K562 (cell line): ENCODE data around the gene NLK. TPM values are rescaled to one million over a fixed set of nuclear protein-coding genes. Genes with fewer than 3 reads are reported as not detected.

ENCODE experiments used
- ARID3A ChIP-seq: IDR thresholded peaks from 2 replicates; pipeline ENCODE4 v1.6.1; 2012; ENCODE audit warnings: low read depth, low read length, improper control_type of control experiment, borderline replicate concordance
- ATF4 ChIP-seq: fragments of 450-650 bp; formaldehyde crosslinking; IDR thresholded peaks from 2 replicates; pipeline ENCODE4 v1.4.0; 2022; ENCODE audit warnings: mild to moderate bottlenecking, moderate library complexity
- CCAR2 ChIP-seq: fragments of 200-400 bp; formaldehyde crosslinking; IDR thresholded peaks from 2 replicates; pipeline ENCODE4 v1.6.1; 2017; ENCODE audit warnings: mild to moderate bottlenecking, low read depth, low read length
- FOXO4 ChIP-seq: fragments of 450-650 bp; formaldehyde crosslinking; IDR thresholded peaks from 2 replicates; pipeline ENCODE4 v1.4.0; 2020; ENCODE audit warnings: mild to moderate bottlenecking, moderate library complexity
- GTF3C2 ChIP-seq: IDR thresholded peaks from 3 replicates; pipeline ENCODE4 v1.6.1; 2011; ENCODE audit warnings: borderline replicate concordance, mild to moderate bottlenecking, moderate library complexity; ENCODE audit not compliant: insufficient read length; ENCODE audit errors: extremely low read depth
- PHTF2 ChIP-seq: fragments of 250-450 bp; sonication (Bioruptor Pico); IDR thresholded peaks from 2 replicates; pipeline ENCODE4 v1.5.0; 2021; ENCODE audit warnings: mild to moderate bottlenecking
- PRMT5 ChIP-seq: sonication (generic); formaldehyde crosslinking; IDR thresholded peaks from 2 replicates; pipeline ENCODE4 v1.5.0; 2020; ENCODE audit warnings: missing genetic modification reagents
- PTBP1 ChIP-seq: fragments of 200-400 bp; formaldehyde crosslinking; IDR thresholded peaks from 2 replicates; pipeline ENCODE4 v1.6.1; 2017; ENCODE audit warnings: low read depth, low read length
- RBFOX2 ChIP-seq: fragments of 200-400 bp; formaldehyde crosslinking; IDR thresholded peaks from 2 replicates; pipeline ENCODE4 v1.6.1; 2017; ENCODE audit warnings: low read depth, mild to moderate bottlenecking, low read length, moderate library complexity
- polyA plus RNA-seq, 8 experiments: library from polyadenylated mRNA; depleted of rRNA in 4 of 8; stranded (reverse) in 5 of 8; unstranded in 3 of 8; fragments of >200 nt; fragmentation: Nextera tagmentation in 2 of 8; fragmentation: Illumina TruSeq in 1 of 8; extraction: Ambion mirVana in 2 of 8; extraction: Trizol in 1 of 8; gene quantifications; 2 replicates each; pipeline versions ENCODE4 v1.2.1 to v1.2.3, GENCODE V29; 2011 to 2014; ENCODE audit warnings: inconsistent platforms in 1 of 8, missing spikeins in 1 of 8
- total RNA-seq, 7 experiments: library from RNA; depleted of rRNA in 6 of 7; stranded (reverse); fragments of >200 nt in 6 of 7; fragmentation: Illumina TruSeq in 2 of 7; extraction: Trizol in 2 of 7; gene quantifications; 2 replicates each; pipeline versions ENCODE4 v1.2.1 to v1.2.3, GENCODE V29; 2011 to 2021; ENCODE audit warnings: low replicate concordance in 1 of 7
- TF ChIP-seq, protein P1 (sequence below): fragments of 250-450 bp; sonication (Bioruptor Pico); IDR thresholded peaks from 2 replicates; pipeline ENCODE4 v1.4.0; 2020
- TF ChIP-seq, protein P2 (sequence below): IDR thresholded peaks from 2 replicates; pipeline ENCODE4 v1.6.1; 2014; ENCODE audit warnings: antibody characterized with exemption

Gene NLK
- total and polyA plus RNA-seq, 9 of the 15 experiments (the other 6 are each of a cell fraction or from before 2014, with no cell fraction given) = 10.9 to 59.6 (median 26.7) TPM

DNA sequence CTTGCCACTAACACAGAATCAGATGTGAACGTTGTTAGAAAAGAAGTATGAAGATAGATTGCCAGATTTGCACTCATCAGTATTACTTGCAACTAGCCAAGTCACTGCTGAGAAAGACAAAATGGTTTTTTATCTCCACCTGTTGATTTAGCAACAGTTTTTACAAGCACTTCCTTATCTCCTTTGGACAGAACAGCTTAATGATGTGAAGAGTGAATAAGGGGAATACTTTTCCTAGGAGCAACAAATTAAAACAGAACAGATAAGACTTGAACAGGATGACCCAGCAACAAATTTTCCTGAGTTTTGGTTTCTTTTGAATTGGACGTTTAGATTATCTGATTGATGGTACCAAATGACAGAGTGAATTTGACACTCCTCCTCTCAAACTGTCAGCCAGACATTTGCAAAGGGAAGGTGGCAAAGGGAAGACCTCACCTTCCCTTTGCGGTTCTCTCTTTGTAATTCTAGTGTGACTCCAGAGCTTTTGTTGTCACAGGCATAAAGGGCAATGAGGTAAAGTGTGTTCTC lies 130.6 kb downstream of the NLK start (continued):
- TF ChIP-seq, protein P1, sequence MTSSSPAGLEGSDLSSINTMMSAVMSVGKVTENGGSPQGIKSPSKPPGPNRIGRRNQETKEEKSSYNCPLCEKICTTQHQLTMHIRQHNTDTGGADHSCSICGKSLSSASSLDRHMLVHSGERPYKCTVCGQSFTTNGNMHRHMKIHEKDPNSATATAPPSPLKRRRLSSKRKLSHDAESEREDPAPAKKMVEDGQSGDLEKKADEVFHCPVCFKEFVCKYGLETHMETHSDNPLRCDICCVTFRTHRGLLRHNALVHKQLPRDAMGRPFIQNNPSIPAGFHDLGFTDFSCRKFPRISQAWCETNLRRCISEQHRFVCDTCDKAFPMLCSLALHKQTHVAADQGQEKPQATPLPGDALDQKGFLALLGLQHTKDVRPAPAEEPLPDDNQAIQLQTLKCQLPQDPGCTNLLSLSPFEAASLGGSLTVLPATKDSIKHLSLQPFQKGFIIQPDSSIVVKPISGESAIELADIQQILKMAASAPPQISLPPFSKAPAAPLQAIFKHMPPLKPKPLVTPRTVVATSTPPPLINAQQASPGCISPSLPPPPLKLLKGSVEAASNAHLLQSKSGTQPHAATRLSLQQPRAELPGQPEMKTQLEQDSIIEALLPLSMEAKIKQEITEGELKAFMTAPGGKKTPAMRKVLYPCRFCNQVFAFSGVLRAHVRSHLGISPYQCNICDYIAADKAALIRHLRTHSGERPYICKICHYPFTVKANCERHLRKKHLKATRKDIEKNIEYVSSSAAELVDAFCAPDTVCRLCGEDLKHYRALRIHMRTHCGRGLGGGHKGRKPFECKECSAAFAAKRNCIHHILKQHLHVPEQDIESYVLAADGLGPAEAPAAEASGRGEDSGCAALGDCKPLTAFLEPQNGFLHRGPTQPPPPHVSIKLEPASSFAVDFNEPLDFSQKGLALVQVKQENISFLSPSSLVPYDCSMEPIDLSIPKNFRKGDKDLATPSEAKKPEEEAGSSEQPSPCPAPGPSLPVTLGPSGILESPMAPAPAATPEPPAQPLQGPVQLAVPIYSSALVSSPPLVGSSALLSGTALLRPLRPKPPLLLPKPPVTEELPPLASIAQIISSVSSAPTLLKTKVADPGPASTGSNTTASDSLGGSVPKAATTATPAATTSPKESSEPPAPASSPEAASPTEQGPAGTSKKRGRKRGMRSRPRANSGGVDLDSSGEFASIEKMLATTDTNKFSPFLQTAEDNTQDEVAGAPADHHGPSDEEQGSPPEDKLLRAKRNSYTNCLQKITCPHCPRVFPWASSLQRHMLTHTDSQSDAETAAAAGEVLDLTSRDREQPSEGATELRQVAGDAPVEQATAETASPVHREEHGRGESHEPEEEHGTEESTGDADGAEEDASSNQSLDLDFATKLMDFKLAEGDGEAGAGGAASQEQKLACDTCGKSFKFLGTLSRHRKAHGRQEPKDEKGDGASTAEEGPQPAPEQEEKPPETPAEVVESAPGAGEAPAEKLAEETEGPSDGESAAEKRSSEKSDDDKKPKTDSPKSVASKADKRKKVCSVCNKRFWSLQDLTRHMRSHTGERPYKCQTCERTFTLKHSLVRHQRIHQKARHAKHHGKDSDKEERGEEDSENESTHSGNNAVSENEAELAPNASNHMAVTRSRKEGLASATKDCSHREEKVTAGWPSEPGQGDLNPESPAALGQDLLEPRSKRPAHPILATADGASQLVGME (CRISPR knock-in tag) = no peak
- TF ChIP-seq FOXO4 (CRISPR knock-in tag) = no peak
- TF ChIP-seq PTBP1 = no peak
- TF ChIP-seq PRMT5 (CRISPR knock-in tag) = no peak
- TF ChIP-seq, protein P2, sequence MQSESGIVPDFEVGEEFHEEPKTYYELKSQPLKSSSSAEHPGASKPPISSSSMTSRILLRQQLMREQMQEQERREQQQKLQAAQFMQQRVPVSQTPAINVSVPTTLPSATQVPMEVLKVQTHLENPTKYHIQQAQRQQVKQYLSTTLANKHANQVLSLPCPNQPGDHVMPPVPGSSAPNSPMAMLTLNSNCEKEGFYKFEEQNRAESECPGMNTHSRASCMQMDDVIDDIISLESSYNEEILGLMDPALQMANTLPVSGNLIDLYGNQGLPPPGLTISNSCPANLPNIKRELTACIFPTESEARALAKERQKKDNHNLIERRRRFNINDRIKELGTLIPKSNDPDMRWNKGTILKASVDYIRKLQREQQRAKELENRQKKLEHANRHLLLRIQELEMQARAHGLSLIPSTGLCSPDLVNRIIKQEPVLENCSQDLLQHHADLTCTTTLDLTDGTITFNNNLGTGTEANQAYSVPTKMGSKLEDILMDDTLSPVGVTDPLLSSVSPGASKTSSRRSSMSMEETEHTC = peak; percentile 55; the same call in 1 of the 2 replicates
- no peak for TF ChIP-seq CCAR2
- no peak for TF ChIP-seq RBFOX2
- no peak; the same call in 1 of the 2 replicates for TF ChIP-seq ATF4 (CRISPR knock-in tag)
- no peak for TF ChIP-seq PHTF2 (CRISPR knock-in tag)
- TF ChIP-seq ARID3A = peak; percentile 92
- TF ChIP-seq GTF3C2 = no peak
